ENCODE measurements around the gene ZNF581.
A peak's percentile ranks its signal among the peaks of the same experiment; 100 is the strongest.

ZNF581 gene

GRCh38 chr19:55641426-55642152, 1.9 kb upstream of the ZNF581 start:
- ChIA-PET CTCF (interaction anchor here (1.0 to 2.2 kb wide), 2 partner anchors 9 to 13 kb away, joined by 3 to 16 read pairs; no protein-coding TSS in a partner anchor), POLR2A (interaction anchor here (0.6 to 2.5 kb wide), 3 partner anchors 9 to 154 kb away, joined by 3 to 11 read pairs (median 8); partner anchors contain the start of gene U2AF2)
- peak overlapping the region; percentile 74 for H3K4me3 ChIP-seq (ENCODE audit: low read depth, low read length)
- DNase-seq (ENCODE audit: low read depth, low spot score), result no peak
- TF ChIP-seq, protein P1, sequence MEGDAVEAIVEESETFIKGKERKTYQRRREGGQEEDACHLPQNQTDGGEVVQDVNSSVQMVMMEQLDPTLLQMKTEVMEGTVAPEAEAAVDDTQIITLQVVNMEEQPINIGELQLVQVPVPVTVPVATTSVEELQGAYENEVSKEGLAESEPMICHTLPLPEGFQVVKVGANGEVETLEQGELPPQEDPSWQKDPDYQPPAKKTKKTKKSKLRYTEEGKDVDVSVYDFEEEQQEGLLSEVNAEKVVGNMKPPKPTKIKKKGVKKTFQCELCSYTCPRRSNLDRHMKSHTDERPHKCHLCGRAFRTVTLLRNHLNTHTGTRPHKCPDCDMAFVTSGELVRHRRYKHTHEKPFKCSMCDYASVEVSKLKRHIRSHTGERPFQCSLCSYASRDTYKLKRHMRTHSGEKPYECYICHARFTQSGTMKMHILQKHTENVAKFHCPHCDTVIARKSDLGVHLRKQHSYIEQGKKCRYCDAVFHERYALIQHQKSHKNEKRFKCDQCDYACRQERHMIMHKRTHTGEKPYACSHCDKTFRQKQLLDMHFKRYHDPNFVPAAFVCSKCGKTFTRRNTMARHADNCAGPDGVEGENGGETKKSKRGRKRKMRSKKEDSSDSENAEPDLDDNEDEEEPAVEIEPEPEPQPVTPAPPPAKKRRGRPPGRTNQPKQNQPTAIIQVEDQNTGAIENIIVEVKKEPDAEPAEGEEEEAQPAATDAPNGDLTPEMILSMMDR (IDR thresholded peaks at IDR 0.05; ENCODE audit: insufficient read depth, low read length, missing control alignments), result no peak

DNA sequence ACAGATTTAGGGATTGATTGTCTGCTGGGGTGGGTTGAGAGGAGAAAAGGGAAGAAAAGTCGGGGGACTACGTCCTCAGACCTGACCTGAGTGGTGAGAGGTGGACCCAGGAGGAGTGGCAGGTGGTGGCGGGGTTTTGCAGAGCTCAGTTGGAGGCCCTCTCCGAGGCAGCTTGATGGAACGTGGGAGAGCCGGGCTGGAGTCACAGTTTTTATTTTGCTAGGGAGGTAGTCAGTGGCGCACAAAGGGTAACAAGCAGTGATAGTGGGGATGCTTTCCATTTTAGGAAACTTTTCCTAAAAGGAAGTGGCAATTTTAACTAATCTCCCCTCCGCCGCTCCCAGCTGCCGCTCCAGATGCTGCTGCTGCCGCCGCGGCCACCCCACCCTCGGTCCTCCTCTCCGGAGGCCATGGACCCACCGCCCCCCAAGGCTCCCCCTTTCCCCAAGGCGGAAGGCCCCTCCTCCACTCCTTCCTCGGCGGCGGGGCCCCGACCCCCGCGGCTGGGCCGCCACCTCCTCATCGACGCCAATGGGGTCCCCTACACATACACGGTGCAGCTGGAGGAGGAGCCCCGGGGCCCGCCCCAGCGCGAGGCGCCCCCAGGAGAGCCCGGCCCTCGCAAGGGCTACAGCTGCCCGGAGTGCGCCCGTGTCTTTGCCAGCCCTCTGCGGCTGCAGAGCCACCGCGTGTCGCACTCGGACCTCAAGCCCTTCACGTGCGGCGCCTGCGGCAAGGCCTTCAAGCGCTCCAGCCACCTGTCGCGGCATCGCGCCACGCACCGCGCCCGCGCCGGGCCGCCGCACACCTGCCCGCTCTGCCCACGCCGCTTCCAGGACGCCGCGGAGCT, 1.1 kb upstream of the ZNF581 start:
- CTCF ChIA-PET, result interaction anchor here (1.0 to 2.2 kb wide), 3 partner anchors 10 to 12 kb away, joined by 3 to 16 read pairs (median 16); no protein-coding TSS in a partner anchor
- H3K4me3 ChIP-seq (ENCODE audit: low read depth, low read length), result peak overlapping the region; percentile 74
- TF ChIP-seq, protein P1 (IDR thresholded peaks at IDR 0.05; ENCODE audit: insufficient read depth, low read length, missing control alignments), result no peak
- POLR2A ChIA-PET, result interaction anchor here (1.0 to 2.5 kb wide), 4 partner anchors 10 to 37 kb away, joined by 3 to 11 read pairs (median 6); partner anchors contain the start of genes U2AF2, ZNF784 and ZNF865
- DNase-seq (ENCODE audit: low read depth, low spot score), result no peak

GRCh38 chr19:55643887-55644176, 383 bp downstream of the ZNF581 start:
- no peak for DNase-seq (ENCODE audit: low read depth, low spot score)
- TF ChIP-seq, protein P1 (IDR thresholded peaks at IDR 0.05; ENCODE audit: insufficient read depth, low read length, missing control alignments), result no peak
- ChIA-PET CTCF (interaction anchor here (2.2 kb wide), 2 partner anchors 9 to 11 kb away, joined by 16 read pairs; no protein-coding TSS in a partner anchor), POLR2A (interaction anchor here (1.9 to 2.5 kb wide), 2 partner anchors 11 kb away, joined by 8 to 11 read pairs; partner anchors contain the start of gene U2AF2)
- H3K4me3 ChIP-seq (ENCODE audit: low read depth, low read length), result peak overlapping the region; percentile 74

DNA sequence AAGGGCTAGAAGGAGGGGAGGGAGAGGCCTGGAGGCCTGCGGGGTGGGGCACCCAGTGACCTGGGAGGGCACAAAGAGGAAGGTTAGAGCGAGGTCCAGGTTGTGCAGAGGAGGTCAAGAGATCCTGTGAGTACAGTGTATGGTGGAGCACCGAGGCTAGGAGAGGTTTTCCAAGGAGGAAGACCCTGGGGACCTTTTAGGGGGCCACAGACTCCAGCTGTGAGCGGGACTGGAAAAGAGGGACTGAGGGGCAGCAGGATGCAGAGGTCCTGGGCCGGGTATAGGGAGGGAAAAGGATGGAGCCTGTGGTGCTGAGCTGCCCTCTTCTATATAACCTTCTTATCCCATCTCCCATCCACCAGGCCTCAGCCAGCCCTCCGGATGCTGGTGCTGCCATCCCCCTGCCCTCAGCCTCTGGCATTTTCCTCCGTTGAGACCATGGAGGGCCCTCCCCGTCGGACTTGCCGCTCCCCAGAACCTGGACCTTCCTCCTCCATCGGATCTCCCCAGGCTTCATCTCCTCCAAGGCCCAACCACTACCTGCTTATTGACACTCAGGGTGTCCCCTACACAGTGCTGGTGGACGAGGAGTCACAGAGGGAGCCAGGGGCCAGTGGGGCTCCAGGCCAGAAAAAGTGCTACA, 863 bp downstream of the ZNF581 start:
- peak overlapping the region; percentile 74 for H3K4me3 ChIP-seq (ENCODE audit: low read depth, low read length)
- DNase-seq (ENCODE audit: low read depth, low spot score), result no peak
- TF ChIP-seq, protein P1 (IDR thresholded peaks at IDR 0.05; ENCODE audit: insufficient read depth, low read length, missing control alignments), result no peak
- POLR2A ChIA-PET, result interaction anchor here (2.5 kb wide), 1 partner anchor 10 kb away, joined by 11 read pairs; the partner anchor contains the start of gene U2AF2
- CTCF ChIA-PET, result interaction anchor here (1.4 to 3.7 kb wide), 3 partner anchors 8 to 9 kb away, joined by 4 to 16 read pairs (median 11); no protein-coding TSS in a partner anchor

- ChIA-PET POLR2A (no interaction called here), CTCF (interaction anchor here (1.4 to 5.7 kb wide), 4 partner anchors 8 to 12 kb away, joined by 4 to 51 read pairs (median 9); partner anchors contain the start of gene U2AF2)
- DNase-seq (ENCODE audit: low read depth, low spot score), result no peak
- peak overlapping the region; percentile 74 for H3K4me3 ChIP-seq (ENCODE audit: low read depth, low read length)
- TF ChIP-seq, protein P1 (IDR thresholded peaks at IDR 0.05; ENCODE audit: insufficient read depth, low read length, missing control alignments), result no peak
These were observed 1.5 kb downstream of the ZNF581 start for GRCh38 chr19:55644842-55645511.
